HG02943 (cell line): ENCODE results near the gene FAIM.
"Not testable (repeated sequence)": the region's sequence is repeated elsewhere in the genome, so short reads cannot be mapped to it uniquely, and the experiment has no call there.

Experiments used
- ATAC-seq: cut with Tn5 transposase; IDR thresholded peaks from one replicate; pipeline ENCODE4 v1.9.1; 2021; ENCODE audit warnings: mild to moderate bottlenecking, low read depth, moderate library complexity; ENCODE audit not compliant: unreplicated experiment

Gene FAIM

GRCh38 chr3:138600100-138600745 is 8.3 kb upstream of the FAIM start:
- ATAC-seq = no peak

- ATAC-seq = not testable (repeated sequence)
Observed at GRCh38 chr3:138601661-138602060, 6.9 kb upstream of the FAIM start.

- not testable (repeated sequence) for ATAC-seq
Observed at GRCh38 chr3:138604106-138604595, 4.4 kb upstream of the FAIM start.

- ATAC-seq = no peak
Observed at GRCh38 chr3:138609898-138610266, 1.3 kb downstream of the FAIM start.

GRCh38 chr3:138615462-138615861 is 6.9 kb downstream of the FAIM start:
- ATAC-seq = no peak

GRCh38 chr3:138620431-138620830 is 11.9 kb downstream of the FAIM start:
- ATAC-seq = no peak

GRCh38 chr3:138624518-138624917 is 15.9 kb downstream of the FAIM start:
- ATAC-seq = no peak

GRCh38 chr3:138625707-138626365 is 17.3 kb downstream of the FAIM start:
- no peak for ATAC-seq

- ATAC-seq = no peak
Observed at GRCh38 chr3:138629526-138629925, 21.0 kb downstream of the FAIM start.

- ATAC-seq = no peak
Observed at GRCh38 chr3:138638641-138639040, 30.1 kb downstream of the FAIM start.

GRCh38 chr3:138640537-138640936 is 32.0 kb downstream of the FAIM start:
- ATAC-seq = no peak

GRCh38 chr3:138642226-138642926 is 33.8 kb downstream of the FAIM start:
- ATAC-seq = no peak

GRCh38 chr3:138642927-138643253 is 34.3 kb downstream of the FAIM start:
- ATAC-seq = no peak

GRCh38 chr3:138646008-138646407 is 37.4 kb downstream of the FAIM start:
- no peak for ATAC-seq

GRCh38 chr3:138646513-138646912 is 37.9 kb downstream of the FAIM start:
- no peak for ATAC-seq

- ATAC-seq = no peak
Observed at GRCh38 chr3:138649134-138649533, 40.6 kb downstream of the FAIM start.

GRCh38 chr3:138653567-138653966 is 45.0 kb downstream of the FAIM start:
- ATAC-seq = no peak

GRCh38 chr3:138657508-138657907 is 48.9 kb downstream of the FAIM start:
- no peak for ATAC-seq

GRCh38 chr3:138668107-138668506 is 59.5 kb downstream of the FAIM start:
- no peak for ATAC-seq

- no peak for ATAC-seq
Observed at GRCh38 chr3:138670407-138670806, 61.8 kb downstream of the FAIM start.

GRCh38 chr3:138673641-138674530 is 65.3 kb downstream of the FAIM start:
- no peak for ATAC-seq
